ENCODE results near the gene E2F2. TPM values are rescaled to one million over a fixed set of nuclear protein-coding genes. Genes with fewer than 3 reads are reported as not detected.

E2F2 gene
- total RNA-seq, 1 experiment from 2014 or later = 5.1 TPM

DNA sequence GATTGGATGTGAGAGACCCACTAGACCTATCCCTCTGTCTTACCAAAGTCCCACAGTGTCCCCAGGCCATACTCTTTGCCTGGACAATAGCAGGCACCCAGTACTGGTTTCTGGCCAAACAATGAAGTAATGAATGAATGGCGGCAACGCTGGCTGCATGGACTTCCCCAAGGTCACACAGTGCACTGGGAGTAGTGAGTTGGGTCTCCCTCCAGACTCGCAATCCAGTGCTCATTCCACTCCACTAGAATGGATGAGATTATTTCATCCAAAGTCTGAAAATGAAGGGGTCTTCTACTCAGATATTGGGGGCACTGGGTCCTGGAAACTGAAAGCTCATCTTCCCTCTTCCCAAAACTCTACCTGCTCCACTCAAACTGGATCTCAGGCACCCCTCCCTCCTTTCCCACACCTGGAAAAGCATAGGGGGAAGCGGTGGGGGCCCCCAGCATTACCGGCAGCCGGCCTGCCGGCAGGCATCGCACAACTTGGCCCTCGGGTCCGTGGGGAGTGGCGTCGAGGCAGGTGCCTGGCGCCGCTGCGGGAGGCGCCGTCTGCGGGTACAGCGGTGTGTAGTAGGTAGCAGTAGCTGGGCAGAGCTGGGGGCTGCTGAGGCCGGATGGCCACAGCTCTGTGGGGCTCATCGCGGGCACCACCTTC is 816 bp downstream of the E2F2 start:
- Histone ChIP-seq H3K9me3 (ENCODE audit: control insufficient read depth, low read depth, low read length) (no peaks in the 10 kb centered on the region), H3K56ac (ENCODE audit: insufficient read length, low read depth, low read length) (no peak overlapping the region), H2AFZ (ENCODE audit: low read length) (no peak overlapping the region), H3K18ac (ENCODE audit: insufficient read length, low read depth, low read length) (no peak overlapping the region), H3K79me1 (ENCODE audit: insufficient read depth, low read depth, low read length, poor library complexity, severe bottlenecking) (no peaks in the 10 kb centered on the region), H3K4ac (ENCODE audit: low read depth, low read length) (no peak overlapping the region), H3T11ph (ENCODE audit: low read length) (no peak overlapping the region), H2BK5ac (ENCODE audit: insufficient read length, low read length) (no peak overlapping the region), H3K79me2 (ENCODE audit: insufficient read depth, low read length) (no peaks in the 10 kb centered on the region), H4K5ac (ENCODE audit: insufficient read length, low read depth, low read length) (no peak overlapping the region), H2BK12ac (ENCODE audit: insufficient read length, low read depth, low read length) (no peak overlapping the region), H3K4me1 (ENCODE audit: insufficient read depth, low read length) (0 out of 2 replicates have a peak, but pooled peaks cover 2% of the 10 kb centered on the region), H3K23ac (ENCODE audit: insufficient read length, low read depth, low read length) (no peak overlapping the region), H4K8ac (replicated peaks; ENCODE audit: insufficient read length, low read depth, low read length) (no peak overlapping the region), H3K27me3 (ENCODE audit: insufficient read depth, low read length) (peaks cover 4% of the 10 kb centered on the region; the same call in 1 of the 2 replicates), H3K9ac (ENCODE audit: extremely low read depth, insufficient read length, low read length) (no peak overlapping the region), H4K20me1 (ENCODE audit: control insufficient read depth, insufficient read depth, insufficient read length) (peaks cover 3% of the 10 kb centered on the region), H3K23me2 (ENCODE audit: insufficient read length, low read depth, low read length, poor library complexity, severe bottlenecking) (peaks cover 3% of the 10 kb centered on the region), H3K4me2 (ENCODE audit: insufficient read depth, insufficient read length, low read length) (peak overlapping the region; percentile 36), H3K14ac (ENCODE audit: insufficient read depth, low read length) (peak overlapping the region; percentile 92; the same call in 1 of the 2 replicates), H2BK20ac (ENCODE audit: low read depth, low read length, poor library complexity, severe bottlenecking) (no peak overlapping the region), H2BK15ac (ENCODE audit: low read depth, low read length) (no peak overlapping the region), H2AK5ac (ENCODE audit: insufficient read length, low read length) (no peak overlapping the region), H3K27ac (ENCODE audit: insufficient read length, low read depth, low read length) (no peak overlapping the region), H2BK120ac (ENCODE audit: low read depth, low read length, poor library complexity, severe bottlenecking) (no peak overlapping the region), H4K91ac (ENCODE audit: insufficient read length, low read depth, low read length) (no peak overlapping the region)
- no peak for DNase-seq
- H3K4me1 Mint-ChIP-seq = peaks cover 24 to 38% of the 10 kb centered on the region in 2 experiments
- H3K4me3 Mint-ChIP-seq = peak overlapping the region; percentile 77 to 79
- H3K36me3 Mint-ChIP-seq (ENCODE audit: insufficient read depth in 1 of 3, low read depth in 3 of 3) = no peaks in the 10 kb centered on the region; a peak in 1 of 7 replicates
- no peaks in the 10 kb centered on the region for H3K9me3 Mint-ChIP-seq
- WGBS (ENCODE audit: extremely low coverage, insufficient read length, low lambda C conversion rate) = no CpG with 5 or more reads among the region's 22 CpGs
- TF ChIP-seq, protein P1, sequence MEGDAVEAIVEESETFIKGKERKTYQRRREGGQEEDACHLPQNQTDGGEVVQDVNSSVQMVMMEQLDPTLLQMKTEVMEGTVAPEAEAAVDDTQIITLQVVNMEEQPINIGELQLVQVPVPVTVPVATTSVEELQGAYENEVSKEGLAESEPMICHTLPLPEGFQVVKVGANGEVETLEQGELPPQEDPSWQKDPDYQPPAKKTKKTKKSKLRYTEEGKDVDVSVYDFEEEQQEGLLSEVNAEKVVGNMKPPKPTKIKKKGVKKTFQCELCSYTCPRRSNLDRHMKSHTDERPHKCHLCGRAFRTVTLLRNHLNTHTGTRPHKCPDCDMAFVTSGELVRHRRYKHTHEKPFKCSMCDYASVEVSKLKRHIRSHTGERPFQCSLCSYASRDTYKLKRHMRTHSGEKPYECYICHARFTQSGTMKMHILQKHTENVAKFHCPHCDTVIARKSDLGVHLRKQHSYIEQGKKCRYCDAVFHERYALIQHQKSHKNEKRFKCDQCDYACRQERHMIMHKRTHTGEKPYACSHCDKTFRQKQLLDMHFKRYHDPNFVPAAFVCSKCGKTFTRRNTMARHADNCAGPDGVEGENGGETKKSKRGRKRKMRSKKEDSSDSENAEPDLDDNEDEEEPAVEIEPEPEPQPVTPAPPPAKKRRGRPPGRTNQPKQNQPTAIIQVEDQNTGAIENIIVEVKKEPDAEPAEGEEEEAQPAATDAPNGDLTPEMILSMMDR (conservative IDR thresholded peaks at IDR 0.05) = no peak
- peaks cover 53% of the 10 kb centered on the region for H3K27me3 Mint-ChIP-seq (ENCODE audit: low read depth)
- no peak overlapping the region for H3K27ac Mint-ChIP-seq
